BE2C (cell line): ENCODE results near the gene ALKBH3.

Source experiments
- DNase-seq: peaks from one replicate; pipeline ENCODE4 v3.0.0-alpha.2; 2020
- H3K27me3 ChIP-seq: fragments of 250-450 bp; sonication (Bioruptor Pico); 2 replicates; pipeline ENCODE4 v1.5.1; 2020; ENCODE audit warnings: mild to moderate bottlenecking
- H3K36me3 ChIP-seq: fragments of 250-450 bp; sonication (Bioruptor Pico); 2 replicates; pipeline ENCODE4 v1.5.1; 2020; ENCODE audit warnings: mild to moderate bottlenecking
- H3K4me1 ChIP-seq: fragments of 250-450 bp; sonication (Bioruptor Pico); 2 replicates; pipeline ENCODE4 v1.5.1; 2020
- H3K4me3 ChIP-seq: 2 replicates; pipeline ENCODE4 v1.5.1; 2011; ENCODE audit warnings: low read depth, low read length
- H3K9me3 ChIP-seq: fragments of 250-450 bp; sonication (Bioruptor Pico); 2 replicates; pipeline ENCODE4 v1.5.1; 2020
- TF ChIP-seq, protein P1 (sequence below): IDR thresholded peaks from 2 replicates; pipeline ENCODE4 v1.5.1; 2012; ENCODE audit warnings: mild to moderate bottlenecking, low read depth, low read length

ALKBH3 gene

DNA sequence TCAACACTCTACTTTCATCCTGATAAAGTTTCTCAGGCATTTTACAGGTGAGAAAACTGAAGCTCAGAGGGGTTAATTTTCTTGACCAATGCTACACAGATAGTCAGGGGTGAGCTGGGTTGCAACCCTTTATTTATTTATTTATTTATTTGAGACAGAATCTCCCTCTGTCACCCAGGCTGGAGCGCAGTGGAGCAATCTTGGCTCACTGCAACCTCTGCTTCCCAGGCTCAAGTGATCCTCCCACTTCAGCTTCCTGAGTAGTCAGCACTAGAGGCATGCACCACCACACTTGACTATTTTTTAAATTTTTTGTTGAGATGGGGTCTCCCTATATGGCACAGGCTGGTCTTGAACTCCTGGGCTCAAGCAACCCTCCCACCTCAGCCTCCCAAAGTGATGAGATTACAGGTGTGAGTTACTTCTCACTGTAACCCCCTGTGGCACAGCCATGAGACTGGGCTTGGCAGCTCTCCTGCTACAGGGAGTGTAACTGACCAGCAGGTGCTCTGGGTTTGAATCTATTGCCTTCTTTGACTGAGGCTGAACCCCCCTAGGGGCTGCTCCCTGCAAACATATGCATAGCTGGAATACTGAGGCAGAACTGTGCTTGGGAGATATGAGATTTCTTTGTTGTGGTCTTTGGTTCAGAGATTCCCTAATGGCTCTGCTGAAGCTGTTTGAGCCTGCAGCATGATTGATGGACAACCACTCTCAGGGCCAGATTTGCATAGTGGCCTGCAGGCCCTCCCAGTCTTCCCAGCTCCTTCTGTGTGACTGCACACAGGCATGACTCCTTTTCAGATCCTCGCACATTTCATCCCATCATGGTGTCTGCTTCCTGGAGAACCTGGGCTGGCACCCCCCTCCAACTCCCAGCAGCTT, 68.0 kb downstream of the ALKBH3 start:
- no peaks in the 10 kb centered on the region for H3K27me3 ChIP-seq
- peaks cover 26% of the 10 kb centered on the region for H3K36me3 ChIP-seq

DNA sequence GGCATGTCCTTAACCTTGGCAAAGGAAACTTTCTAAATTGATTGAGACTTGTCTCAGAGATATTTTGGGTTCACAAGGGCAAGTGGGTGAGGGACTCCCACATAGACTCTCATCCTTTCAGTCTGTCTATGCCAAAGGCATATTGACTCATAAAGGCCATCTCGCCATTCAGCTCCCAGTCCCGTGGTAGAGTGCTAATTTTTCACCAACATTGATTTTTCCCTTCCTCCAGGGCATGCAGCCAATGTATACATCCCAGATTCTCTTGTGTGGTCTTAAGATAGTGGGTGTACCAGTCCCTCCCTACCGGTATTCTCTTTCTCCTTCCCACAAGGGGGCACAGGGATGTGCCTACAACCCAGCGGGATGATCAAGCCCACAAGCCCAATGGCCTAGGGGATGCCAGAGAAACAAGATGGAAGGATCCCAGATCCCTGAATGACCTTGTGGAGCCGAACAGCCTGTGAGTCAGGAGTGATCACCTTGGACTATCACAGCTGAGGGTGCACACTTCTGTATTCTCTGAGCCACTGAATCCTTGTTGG, 69.8 kb downstream of the ALKBH3 start:
- Histone ChIP-seq H3K27me3 (no peaks in the 10 kb centered on the region), H3K36me3 (peaks cover 8% of the 10 kb centered on the region), H3K4me1 (peaks cover 40% of the 10 kb centered on the region), H3K9me3 (no peaks in the 10 kb centered on the region), H3K4me3 (no peak overlapping the region)
- no peak for DNase-seq
- TF ChIP-seq, protein P1, sequence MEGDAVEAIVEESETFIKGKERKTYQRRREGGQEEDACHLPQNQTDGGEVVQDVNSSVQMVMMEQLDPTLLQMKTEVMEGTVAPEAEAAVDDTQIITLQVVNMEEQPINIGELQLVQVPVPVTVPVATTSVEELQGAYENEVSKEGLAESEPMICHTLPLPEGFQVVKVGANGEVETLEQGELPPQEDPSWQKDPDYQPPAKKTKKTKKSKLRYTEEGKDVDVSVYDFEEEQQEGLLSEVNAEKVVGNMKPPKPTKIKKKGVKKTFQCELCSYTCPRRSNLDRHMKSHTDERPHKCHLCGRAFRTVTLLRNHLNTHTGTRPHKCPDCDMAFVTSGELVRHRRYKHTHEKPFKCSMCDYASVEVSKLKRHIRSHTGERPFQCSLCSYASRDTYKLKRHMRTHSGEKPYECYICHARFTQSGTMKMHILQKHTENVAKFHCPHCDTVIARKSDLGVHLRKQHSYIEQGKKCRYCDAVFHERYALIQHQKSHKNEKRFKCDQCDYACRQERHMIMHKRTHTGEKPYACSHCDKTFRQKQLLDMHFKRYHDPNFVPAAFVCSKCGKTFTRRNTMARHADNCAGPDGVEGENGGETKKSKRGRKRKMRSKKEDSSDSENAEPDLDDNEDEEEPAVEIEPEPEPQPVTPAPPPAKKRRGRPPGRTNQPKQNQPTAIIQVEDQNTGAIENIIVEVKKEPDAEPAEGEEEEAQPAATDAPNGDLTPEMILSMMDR = no peak

More for the DNA sequence above, 68.0 kb downstream of the ALKBH3 start:
- Histone ChIP-seq H3K9me3 (no peaks in the 10 kb centered on the region), H3K4me1 (peaks cover 40% of the 10 kb centered on the region), H3K4me3 (no peak overlapping the region)
- TF ChIP-seq, protein P1 = no peak
- peak; percentile 26 for DNase-seq

DNA sequence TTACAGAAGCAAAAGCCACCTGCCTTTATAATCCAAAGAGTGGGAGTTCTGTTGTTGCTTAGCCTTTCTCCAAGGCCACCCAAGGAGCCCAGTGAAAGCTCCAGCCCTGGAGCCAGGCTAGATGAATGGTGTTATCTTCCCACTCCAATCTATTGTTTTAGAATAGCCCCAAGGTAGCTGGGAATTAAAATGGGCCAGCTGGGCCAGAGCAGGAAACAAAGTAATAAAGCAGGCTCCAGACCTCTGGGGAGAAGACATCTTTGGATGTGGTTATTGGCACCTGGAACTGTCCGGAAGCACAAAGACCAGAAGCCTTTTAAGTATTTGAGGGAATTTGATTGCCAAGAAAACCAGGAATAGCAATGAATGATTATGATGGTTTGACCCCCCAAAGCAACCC, 70.6 kb downstream of the ALKBH3 start:
- DNase-seq = peak; percentile 72
- Histone ChIP-seq H3K4me3 (no peak overlapping the region), H3K4me1 (peaks cover 40% of the 10 kb centered on the region)

DNA sequence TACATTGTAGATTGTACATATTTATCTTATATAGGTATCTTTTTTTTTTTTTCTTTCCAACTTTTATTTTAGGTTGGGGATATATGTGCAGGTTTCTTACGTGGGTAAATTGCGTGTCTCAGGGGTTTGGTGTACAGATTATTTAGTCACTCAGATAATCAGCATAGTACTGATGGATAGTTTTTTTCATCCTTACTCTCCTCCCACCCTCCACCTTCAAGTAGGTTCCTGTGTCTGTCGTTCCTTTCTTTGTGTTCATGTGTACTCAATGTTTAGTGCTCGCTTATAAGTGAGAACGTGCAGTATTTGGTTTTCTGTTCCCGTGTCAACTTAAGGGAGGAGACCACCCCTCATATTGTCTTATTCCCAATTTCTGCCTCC, 71.4 kb downstream of the ALKBH3 start:
- TF ChIP-seq, protein P1 = no peak
- H3K27me3 ChIP-seq = no peaks in the 10 kb centered on the region
- H3K9me3 ChIP-seq = no peaks in the 10 kb centered on the region
- DNase-seq = no peak
- H3K4me1 ChIP-seq = peaks cover 40% of the 10 kb centered on the region
- no peaks in the 10 kb centered on the region for H3K36me3 ChIP-seq
- no peak overlapping the region for H3K4me3 ChIP-seq

More for the DNA sequence above, 70.6 kb downstream of the ALKBH3 start:
- H3K27me3 ChIP-seq = no peaks in the 10 kb centered on the region
- TF ChIP-seq, protein P1 = no peak
- H3K36me3 ChIP-seq = no peaks in the 10 kb centered on the region
- no peaks in the 10 kb centered on the region for H3K9me3 ChIP-seq

DNA sequence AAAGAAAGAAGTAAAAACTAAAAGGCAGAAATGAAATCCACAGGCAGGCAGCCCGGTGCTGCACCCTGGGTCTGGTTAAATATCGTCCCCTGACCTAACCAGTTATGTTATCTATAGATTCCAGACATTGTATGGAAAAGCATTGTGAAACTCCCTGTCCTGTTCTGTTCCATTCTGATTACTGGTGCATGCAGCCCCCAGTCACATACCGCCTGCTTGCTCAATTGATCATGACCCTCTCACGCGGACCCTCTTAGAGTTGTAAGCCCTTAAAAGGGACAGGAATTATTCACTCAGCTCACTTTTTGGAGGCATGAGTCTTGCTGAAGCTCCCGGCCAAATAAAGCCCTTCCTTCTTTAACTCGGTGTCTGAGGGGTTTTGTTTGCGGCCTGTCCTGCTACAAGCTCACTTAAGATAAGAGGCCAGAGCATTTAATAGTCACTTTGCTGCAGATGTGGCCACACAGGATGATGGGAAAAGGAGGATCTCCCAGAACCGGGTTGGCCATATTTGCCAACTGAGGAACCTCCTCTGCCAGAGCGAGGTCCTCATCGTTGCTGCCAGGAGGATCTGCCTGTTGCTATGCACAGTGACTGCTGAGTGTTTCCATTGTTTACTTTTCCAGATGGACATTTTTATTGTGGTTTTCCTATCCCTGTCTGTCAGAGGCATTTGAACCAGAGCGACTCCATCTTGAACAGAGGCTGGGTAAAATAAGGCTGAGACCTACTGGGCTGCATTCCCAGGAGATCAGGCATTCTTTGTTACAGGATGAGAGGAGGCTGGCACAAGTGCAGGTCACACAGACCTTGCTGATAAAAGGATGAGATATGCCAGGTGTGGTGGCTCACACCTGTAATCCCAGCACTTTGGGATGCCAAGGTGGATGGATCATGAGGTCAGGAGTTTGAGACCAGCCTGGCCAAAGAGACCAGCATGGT, 72.0 kb downstream of the ALKBH3 start:
- TF ChIP-seq, protein P1 = no peak
- H3K4me1 ChIP-seq = peaks cover 34% of the 10 kb centered on the region
- no peaks in the 10 kb centered on the region for H3K9me3 ChIP-seq
- no peaks in the 10 kb centered on the region for H3K36me3 ChIP-seq
- H3K4me3 ChIP-seq = no peak overlapping the region
- DNase-seq = peak; percentile 46
- no peaks in the 10 kb centered on the region for H3K27me3 ChIP-seq
